Hematopoietic multipotent progenitor cell treated with erythropoietin and hydrocortisone succinate and interleukin-3 and kit ligand, for 4 days (in vitro differentiated cells): ENCODE data around the gene MMP24.
"Not testable (repeated sequence)": the region's sequence is repeated elsewhere in the genome, so short reads cannot be mapped to it uniquely, and the experiment has no call there.

Experiments
- DNase-seq: peaks from one replicate; pipeline ENCODE4 v3.0.0-alpha.2; 2015

Gene MMP24

GRCh38 chr20:35226126-35226883 lies at the start of gene MMP24:
TSS of gene MMP24 (plus strand) at chr20:35226690. CDS start at chr20:35226739, 49 bp downstream.
- no peak for DNase-seq

GRCh38 chr20:35179292-35180212 lies 46.9 kb upstream of the MMP24 start:
- DNase-seq = no peak

- no peak for DNase-seq
These were observed 46.2 kb upstream of the MMP24 start for GRCh38 chr20:35180266-35180665.

- no peak for DNase-seq
These were observed 44.8 kb upstream of the MMP24 start for GRCh38 chr20:35181731-35182130.

- DNase-seq = not testable (repeated sequence)
These were observed 39.7 kb upstream of the MMP24 start for GRCh38 chr20:35186691-35187289.

- no peak for DNase-seq
These were observed 38.8 kb upstream of the MMP24 start for GRCh38 chr20:35187584-35188190.

- DNase-seq = not testable (repeated sequence)
These were observed 37.3 kb upstream of the MMP24 start for GRCh38 chr20:35189223-35189622.

GRCh38 chr20:35190556-35190955 lies 35.9 kb upstream of the MMP24 start:
- no peak for DNase-seq

- peak; percentile 16 for DNase-seq
These were observed 34.9 kb upstream of the MMP24 start for GRCh38 chr20:35191419-35192117.

- DNase-seq = peak; percentile 80
These were observed 34.2 kb upstream of the MMP24 start for GRCh38 chr20:35192118-35192872.

GRCh38 chr20:35193031-35193791 lies 33.3 kb upstream of the MMP24 start:
- DNase-seq = not testable (repeated sequence)

GRCh38 chr20:35196313-35196712 lies 30.2 kb upstream of the MMP24 start:
- peak; percentile 27 for DNase-seq

- peak; percentile 19 for DNase-seq
These were observed 26.8 kb upstream of the MMP24 start for GRCh38 chr20:35199740-35200139.

- DNase-seq = no peak
These were observed 26.2 kb upstream of the MMP24 start for GRCh38 chr20:35200267-35200666.

GRCh38 chr20:35201467-35201866 lies 25.0 kb upstream of the MMP24 start:
- not testable (repeated sequence) for DNase-seq

- no peak for DNase-seq
These were observed 19.7 kb upstream of the MMP24 start for GRCh38 chr20:35206802-35207201.

- DNase-seq = peak; percentile 92
These were observed 18.4 kb upstream of the MMP24 start for GRCh38 chr20:35207950-35208611.

GRCh38 chr20:35215066-35215956 lies 11.2 kb upstream of the MMP24 start:
- peak; percentile 56 for DNase-seq

- DNase-seq = no peak
These were observed 9.9 kb upstream of the MMP24 start for GRCh38 chr20:35216541-35216940.
